Measurements from ENCODE around the gene DYNC2I2.
"Not testable (repeated sequence)": the region's sequence is repeated elsewhere in the genome, so short reads cannot be mapped to it uniquely, and the experiment has no call there.

The DYNC2I2 gene

DNA sequence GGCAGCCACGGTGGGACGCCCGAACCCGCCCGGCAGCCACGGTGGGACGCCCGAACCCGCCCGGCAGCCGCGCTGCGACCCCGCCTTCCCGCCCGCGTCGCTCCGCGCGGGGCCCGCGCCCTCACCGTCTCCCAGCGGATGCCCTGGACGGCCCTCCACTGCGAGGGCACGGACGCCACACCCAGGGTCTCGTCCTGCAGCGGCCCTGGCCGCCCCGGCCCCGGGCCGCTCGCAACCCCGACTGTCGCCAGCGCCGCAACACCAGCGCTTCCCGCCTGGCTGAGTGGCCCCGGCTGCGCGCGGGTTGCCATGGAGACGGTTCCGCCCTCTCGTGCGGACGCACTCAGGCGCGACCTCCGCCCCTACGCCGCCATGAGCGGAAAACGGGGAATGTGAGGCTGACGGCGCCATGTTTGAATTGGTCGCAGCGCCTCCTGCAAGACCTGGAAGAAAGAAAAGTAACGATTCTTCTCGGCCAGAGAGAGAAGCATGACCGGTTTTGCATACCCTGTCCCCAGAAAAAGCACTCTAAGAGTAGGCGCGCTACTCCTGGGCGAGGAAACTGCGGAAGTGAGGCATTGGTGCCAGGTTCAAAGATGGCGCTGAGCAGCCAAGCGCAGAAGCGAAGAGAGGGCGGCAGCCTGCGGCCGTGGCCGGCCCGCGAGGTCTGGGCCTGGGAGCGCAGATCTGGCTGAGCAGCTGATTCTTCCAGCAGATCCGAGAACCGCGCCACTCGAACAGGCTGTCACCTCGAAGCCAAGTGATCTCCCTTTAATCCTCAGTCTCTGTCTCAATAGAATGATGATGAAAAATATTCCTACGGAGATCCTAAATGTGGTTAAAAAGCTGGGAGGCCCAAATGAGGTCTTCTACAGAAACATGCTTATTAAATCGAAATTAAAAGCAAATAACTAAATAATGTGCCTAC is at the start of gene DYNC2I2:
Gene DYNC2I2 (minus strand): TSS at position 432 of the 928 bp plus-strand sequence. CDS start 121 bp downstream, at position 311.
- peak; percentile 85 to 98 (median 97) for DNase-seq

DNA sequence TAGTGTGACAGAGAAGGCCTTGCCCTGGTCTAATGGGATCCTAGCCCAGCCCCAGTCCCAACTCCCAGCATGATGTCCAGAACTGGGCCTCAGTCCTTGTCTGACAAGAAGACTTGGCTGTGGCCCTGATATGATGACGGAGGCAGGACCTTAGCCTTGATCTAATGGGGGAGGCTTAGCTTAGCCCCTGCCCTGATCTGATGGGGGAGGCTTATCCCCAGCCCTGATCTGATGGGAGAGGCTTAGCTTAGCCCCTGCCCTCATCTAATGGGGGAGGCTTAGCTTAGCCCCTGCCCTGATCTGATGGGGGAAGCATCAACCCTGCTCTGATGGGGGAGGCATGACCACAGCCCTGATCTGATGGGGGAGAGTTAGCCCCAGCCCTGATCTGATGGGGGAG is 49.4 kb upstream of the DYNC2I2 start:
- no peak for DNase-seq

DNA sequence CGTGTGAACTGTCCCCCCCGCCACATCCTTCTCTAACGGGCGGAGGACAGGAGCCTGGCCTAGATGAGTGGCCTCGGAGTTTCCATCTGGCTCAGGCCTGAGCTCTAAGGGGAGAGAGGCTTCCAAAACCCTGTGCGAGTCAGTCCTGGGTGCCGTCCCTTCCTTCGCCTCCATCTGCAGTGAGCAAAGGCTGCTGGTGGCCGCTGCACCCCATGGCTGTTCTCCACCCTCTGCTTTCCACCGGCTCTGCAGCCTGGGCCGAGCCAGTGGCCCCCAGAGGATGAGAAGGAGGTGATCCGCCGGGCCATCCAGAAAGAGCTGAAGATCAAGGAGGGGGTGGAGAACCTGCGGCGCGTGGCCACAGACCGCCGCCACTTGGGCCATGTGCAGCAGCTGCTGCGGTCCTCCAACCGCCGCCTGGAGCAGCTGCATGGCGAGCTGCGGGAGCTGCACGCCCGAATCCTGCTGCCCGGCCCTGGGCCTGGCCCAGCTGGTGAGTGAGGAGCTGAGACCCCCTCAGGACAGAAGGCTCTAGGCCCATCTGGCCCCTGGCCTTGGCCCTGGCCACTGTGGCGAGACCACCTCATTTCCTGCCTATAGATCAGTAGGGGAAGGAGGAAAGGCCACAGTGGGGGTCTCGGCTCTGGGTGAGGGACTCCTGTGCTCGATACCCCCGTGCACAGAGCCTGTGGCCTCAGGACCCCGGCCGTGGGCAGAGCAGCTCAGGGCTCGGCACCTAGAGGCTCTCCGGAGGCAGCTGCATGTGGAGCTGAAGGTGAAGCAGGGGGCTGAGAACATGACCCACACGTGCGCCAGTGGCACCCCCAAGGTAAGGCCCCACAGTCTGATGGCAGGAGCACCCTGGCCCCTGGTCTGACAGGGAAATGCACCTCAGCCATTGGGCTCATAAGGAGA is 48.7 kb upstream of the DYNC2I2 start:
- DNase-seq, result no peak

DNA sequence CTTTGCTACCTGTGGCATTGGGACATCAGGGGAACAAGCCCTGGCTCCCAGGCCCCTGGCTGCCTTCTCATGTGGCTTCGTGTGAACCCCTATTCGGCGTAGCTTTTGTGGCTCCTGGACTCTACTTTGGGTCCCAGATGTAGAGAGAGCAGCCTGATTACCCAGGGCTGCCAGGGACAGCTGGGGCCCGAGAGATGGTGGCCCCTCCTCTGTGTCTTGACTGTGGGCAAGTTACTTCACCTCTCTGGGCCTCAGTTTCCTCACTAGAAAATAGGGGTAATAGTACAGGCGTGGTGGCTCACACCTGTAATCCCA is 47.7 kb upstream of the DYNC2I2 start:
- DNase-seq, result no peak

DNA sequence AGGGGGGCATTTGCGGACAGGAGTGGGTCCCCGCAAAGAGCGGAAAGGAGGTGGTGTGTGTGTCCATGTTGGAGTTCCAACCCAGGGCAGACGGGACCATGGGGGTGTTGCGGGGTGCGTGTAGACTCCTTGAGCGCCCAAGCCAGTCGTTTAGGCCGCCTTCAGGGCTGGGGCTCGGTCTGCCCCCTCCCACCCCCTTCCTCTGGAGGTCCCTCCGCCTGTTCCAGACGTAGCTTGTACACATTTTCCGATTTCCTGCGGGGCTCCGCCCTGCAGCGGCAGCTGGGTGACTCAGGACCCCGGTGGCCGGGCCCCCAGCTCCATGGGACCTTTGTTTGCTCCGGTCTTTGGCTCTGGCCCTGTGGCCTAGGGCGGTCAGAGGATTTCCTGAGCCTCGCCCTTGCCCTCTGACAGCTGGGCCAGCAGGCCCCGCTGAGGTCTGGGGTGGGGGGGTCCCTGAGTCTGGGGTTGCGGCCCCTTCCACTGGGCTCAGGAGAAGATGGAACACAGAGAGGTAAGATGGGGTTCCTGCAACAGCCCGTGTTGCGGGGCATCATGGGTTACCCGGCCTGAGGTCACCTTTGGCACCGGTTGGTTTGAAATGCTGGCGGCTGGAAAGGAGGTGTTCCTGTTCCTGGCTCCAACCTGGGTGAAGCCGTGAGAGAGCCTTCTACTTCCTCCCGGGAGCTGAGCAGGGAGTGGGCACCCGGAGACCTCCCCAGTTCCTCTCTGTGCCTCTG is 47.1 kb upstream of the DYNC2I2 start:
- no peak for DNase-seq

DNA sequence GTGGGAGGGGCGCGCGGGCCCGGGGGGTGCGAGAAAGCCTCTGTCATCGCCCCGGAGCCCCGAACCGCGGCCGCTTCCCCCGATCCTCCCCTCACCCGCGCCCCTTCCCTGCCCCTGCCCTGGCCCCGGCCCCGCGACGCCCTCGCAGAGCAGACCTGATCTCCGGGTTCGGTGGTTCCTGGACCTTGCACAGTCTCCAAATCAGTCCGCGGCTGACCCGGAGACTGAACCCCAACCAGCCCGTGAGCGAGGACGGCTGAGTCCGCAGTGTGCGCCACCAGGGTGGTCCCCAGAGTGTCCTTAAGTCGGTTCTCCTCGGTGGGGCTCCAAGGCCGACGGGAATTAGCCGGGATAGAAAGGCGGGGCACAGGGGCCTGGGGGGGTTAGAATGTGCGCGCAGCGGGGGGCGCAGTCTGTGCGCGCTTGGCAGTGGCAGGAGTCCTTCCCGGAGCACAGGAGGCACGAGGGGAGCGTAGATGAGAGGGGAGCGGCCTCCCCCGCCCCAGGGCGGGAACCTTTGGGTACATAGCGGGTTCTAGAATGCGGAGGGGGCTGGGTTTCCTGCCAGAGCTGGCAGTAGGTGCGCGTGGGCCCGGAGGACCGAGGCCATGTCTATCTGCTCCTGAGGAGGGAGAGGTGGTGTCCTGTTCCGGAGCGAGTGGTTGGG is 46.4 kb upstream of the DYNC2I2 start:
- no peak for DNase-seq

DNA sequence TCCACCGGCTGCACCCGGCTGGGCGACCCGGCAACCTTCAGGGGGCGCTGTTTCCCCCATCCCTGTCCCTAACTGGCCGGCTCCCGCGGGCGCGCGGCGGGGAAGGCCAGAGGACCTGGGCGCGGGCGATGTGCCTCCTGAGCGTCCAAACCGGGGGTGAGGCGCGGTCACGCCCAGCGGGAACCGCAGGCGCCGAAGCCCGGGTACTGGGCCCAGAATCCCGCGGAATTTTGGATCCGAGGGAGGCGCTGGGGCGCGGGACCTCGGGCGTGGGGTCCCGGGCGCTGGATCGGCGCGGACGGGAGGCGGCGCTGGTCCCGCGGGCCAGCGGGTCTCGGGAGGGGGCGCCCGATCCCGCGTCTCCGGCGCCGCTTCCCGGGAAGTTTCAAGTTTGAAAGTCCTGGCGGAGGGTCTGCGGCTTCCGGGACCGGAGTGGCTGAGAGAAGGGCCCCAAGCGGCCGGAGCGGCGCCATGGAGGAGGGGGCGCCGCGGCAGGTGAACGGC is 45.9 kb upstream of the DYNC2I2 start, which contains the start of gene PKN3:
Gene PKN3 (plus strand): TSS at position 59 of the 504 bp plus-strand sequence. CDS start 413 bp downstream, at position 472.
- peak; percentile 26 to 84 (median 81) for DNase-seq

DNA sequence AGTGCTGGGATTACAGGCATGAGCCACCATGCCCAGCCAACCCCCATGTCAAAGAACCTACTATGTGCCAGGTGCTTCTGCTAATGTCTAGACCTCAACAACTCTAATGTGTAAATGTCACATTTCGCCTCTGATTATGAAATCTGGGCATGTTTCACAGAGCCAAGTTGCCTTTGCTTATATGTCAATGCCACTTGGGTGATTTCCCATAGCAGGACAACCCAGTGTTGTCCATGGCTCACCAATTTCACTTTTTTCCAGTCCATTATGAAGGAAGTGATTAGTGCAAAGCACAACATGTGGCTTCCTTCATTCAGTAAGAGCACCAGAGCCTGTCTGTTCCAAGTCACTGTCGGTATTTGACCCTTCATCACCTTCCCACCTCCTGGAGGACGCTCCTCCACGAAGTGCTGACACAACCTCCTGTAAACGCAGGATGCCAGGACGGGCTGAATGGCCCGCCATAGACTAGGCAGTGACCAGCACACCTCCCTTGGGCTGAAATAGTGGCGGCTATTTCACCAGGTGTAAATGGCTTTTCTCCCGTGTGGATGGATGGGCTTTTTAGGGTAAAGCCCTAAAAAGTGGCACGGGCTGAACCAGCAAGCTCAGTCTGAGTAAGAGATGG is 44.7 kb upstream of the DYNC2I2 start:
- no peak for DNase-seq

DNA sequence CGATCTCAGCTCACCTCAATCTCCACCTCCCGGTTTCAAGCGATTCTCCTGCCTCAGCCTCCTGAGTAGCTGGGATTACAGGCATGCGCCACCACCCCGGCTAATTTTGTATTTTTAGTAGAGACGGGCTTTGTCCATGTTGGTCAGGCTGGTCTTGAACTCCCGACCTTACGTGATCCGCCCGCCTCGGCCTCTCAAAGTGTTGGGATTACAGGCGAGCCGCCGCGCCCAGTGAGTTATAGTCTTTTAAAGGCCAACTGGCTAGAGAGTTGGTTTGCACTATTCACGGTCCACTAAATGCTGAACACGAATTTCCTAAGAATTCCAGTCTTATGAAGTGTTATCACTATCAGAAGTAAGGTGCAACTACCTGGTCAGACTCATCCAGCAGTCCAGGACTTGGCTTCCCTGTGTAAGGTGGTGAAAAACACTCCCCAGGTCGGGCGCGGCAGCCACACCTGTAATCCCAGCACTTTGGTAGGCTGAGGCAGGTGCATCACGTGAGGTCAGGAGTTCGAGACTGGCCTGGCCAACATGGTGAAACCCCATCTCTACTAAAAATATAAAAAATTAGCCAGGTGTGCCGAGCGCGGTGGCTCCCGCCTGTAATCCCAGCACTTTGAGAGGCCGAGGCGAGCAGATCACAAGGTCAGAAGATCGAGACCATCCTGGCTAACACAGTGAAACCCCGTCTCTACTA is 42.6 kb upstream of the DYNC2I2 start:
- DNase-seq, result not testable (repeated sequence)

DNA sequence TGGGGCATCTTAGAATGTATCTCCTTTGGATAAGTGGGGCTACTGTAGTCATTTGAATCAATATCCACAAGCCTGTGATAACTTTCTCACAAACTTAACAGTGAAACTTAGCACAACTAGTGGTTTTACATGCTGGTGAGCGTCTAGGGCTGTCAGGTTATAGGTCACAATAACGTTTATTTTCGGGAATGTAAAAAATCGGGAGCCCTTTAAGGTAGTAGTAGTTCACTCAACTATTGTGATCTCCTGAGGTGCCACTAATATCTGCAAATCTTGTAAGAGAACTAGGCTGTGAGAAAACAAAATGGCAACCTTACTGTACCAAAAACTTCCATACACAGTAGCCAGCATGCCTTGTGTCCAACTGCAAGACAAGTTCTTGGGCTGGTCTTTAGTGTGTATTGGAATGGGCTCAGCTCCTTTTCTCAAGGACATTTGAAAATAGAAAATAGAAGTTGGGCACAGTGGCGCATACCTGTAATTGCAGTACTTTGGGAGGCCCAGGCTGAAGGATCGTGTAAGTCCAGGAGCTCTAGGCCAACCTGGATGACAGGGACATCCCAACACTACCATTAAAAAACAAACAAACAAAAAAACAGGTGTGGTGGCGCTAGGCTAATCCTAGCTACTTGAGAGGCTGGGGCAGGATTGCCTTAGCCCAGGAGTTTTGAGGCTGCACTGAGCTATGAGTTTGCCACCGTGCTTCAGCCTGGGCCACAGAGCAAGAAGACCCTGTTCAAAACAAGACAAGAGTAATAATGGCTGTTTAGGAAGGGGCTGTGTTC is 40.5 kb upstream of the DYNC2I2 start:
- DNase-seq, result no peak

DNA sequence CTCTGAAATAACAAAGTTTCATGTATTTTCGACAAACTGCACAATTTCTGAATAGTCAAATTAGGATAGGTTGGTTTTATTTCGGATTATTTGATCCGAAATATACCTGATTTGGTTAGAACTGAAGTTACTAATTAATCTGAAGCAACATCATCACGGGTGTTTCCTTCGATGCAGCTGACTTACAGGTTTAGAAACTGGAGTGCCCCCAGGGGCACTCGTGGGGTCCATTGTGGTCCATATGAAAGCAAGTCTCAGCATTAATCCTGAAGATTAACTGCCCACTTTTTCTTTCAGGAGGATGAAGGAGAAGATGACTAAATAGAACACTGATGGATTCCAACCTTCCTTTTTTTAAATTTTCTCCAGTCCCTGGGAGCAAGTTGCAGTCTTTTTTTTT is 37.7 kb upstream of the DYNC2I2 start:
- no peak for DNase-seq

DNA sequence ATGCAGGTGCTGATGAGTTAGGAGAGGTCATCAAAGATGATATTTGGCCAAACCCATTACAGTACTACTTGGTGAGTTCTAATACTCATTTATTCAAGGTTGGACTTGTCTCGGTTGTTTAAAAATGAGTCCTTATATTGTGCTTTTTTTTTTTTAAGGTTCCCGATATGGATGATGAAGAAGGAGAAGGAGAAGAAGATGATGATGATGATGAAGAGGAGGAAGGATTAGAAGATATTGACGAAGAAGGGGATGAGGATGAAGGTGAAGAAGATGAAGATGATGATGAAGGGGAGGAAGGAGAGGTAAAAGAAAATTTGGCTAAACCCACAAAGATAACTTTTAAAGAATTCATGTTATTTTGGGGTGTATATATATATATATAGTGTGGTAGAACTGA is 37.1 kb upstream of the DYNC2I2 start:
- DNase-seq, result not testable (repeated sequence)

DNA sequence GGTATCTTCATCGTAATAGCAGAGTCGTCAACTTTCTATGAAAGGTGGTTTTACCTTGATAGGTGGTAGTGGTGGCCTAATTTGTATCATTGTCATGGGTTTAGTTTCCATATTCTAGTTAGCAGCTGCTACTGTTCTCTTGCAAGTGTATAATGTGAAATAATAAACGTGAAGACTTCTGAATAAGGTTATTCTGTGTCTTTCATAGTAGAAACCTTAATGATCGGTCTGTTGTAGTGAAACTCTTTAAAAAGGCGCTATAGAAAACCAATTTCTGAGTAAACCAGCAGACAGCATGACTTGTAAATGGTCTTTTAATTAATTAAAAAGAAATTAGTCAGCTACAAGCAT is 34.0 kb upstream of the DYNC2I2 start:
- no peak for DNase-seq

DNA sequence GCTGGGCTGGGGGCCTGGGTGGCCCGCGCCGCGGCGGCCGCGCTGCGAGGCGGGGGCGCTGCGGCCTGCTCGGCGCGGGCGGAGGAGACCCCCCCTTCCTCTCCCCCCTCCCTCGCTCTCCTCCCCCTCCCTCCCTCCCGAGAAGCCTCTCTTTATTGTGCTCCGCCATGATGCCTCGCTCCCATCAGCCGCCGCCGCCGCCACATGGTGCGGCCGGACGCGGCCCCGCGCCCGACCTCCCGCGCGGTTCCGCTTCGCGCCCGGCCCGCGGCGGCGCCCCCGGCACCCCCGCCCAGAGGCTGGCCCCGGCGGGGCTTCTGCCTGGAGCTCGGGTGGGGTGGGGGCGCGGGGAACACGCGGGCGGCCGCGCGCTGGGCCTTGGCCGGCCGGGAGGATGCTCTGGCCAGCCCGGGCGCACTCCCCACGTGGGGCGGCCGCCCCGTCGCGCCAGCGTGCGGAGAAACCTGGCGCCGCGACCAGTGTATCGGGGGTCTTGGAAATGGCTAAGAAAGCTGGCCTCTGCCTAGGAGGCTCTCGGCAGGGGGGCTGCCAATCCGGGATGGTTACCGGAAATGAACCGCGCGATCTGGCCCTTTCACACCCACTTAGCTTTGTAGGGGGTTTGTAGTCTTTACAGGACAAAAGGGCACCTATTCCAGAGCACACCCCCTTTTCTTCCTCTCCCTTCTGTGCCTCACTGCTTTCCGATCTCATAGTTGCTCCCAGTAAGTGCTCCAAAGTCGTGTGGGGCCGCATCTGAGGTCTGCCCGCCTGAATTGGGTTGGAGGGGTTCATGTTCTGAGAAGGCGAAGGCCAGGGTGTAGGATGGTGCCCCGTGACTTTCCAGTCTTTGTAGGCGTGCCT is 33.4 kb upstream of the DYNC2I2 start:
- peak; percentile 7 to 76 (median 60) for DNase-seq

DNA sequence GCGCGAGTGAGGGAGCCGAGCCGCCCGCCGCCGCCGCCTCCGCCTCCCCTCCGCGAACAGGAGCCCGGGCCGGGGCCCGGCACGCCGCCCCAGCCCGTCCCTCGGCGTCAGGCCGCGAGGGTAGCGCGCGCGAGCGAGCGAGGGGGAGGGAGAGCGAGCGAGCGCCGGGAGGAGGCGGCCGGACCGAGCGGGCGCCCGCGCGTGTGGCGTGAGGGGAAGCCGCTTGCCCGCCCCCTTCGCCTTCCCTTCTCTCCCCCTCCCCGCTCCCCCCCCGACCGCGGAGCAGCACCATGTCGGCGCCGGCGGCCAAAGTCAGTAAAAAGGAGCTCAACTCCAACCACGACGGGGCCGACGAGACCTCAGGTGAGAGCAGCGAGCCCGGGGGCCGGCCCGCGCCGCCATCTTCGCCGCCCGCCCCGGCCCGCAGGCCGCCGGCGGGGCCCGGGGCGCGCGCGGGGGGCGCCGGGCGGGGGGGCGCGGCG is 32.7 kb upstream of the DYNC2I2 start:
- DNase-seq, result peak in 1 of 3 experiments; percentile 85

DNA sequence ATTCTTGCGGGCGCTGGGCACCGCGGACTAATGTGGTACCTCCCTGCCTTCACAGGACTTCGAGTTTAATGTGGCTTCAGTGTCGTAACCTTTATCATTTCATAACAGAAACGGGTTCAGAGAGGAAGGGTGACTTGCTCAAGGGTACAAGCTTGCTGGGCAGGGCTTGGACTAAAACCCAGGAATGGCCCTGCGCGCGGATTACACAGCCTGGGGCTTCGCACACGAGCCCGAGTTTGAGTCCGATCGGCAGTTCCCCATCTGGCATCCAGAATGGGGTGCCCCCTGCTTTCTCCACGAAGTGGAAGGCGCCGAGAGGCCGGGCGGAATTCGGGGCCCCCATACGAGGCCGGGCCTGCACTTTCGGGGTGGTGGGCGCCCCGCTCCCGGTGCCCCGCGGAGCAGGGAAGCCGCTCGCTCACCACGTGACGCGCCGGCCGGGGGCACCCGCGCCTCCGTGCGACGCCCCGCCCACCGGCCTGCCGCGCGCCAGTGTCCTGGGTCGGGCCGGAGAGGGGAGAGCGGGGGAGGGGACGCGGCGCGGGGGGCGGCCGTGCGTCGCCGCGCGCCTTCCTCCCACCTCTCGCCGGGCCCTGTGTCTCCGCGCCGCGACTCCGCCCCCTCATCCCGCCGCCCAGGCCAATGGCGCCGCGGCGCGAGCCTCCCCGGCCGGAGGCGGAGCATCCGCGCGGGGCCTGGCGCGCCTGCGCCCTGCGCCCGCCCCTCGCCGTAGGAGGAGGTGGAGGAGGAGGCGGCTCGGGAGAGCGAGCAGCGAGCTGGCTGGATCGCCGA is 32.0 kb upstream of the DYNC2I2 start, which contains the start of gene SET:
Gene SET (plus strand): TSS at position 722 of the 792 bp plus-strand sequence. CDS start 361 bp downstream, outside the sequence.
- DNase-seq, result peak; percentile 92 to 98 (median 96)

DNA sequence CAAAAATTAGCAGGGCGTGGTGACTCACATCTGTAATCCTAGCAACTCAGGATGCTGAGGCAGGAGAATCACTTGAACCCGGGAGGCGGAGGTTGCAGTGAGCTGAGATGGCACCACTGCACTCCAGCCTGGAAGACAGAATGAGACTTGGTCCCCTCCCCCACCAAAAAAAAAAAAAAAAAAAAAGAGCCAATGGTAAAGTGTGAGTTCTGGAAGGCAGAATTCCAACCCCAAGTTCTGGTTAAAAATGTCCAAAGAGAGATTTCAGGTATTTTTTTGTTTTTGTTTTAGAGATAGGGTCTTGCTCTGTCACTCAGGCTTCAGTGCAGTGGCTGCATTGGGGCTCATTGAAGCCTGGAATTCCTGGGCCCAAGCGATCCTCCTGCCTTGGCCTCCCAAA is 30.8 kb upstream of the DYNC2I2 start:
- no peak for DNase-seq

Measured in NCI-H1417 (cell line).